ENCODE results near the gene SNAPC3.

Gene SNAPC3

DNA sequence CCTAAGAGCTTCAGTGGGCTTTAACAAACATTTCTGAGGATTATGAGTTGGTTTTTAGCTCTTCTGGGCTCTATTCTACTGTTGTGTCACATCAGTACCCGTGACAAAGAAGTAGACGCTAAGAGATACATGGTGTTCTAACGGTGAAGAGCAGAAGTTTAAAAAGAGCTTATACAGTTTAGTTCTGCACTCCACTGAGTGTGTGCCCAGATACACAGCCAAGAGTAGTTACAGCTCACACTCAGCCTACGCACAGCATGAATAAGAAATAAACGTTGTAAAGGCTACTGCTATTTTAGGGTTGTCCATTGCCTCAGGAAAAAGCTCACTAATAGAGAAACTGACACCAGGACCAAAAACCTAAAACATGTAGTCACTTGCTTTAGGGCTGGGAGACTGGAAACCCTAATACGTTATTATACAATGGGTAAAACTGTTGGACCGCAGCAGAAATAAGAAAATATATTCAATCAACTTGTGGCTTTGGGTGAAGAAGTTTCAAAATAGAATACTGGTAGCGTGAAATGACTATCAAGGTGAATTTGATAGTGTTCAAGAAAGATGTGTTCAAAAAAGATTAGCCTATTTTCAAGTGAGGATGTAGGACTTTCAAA lies 53.4 kb downstream of the SNAPC3 start:
- TF ChIP-seq, protein P1, sequence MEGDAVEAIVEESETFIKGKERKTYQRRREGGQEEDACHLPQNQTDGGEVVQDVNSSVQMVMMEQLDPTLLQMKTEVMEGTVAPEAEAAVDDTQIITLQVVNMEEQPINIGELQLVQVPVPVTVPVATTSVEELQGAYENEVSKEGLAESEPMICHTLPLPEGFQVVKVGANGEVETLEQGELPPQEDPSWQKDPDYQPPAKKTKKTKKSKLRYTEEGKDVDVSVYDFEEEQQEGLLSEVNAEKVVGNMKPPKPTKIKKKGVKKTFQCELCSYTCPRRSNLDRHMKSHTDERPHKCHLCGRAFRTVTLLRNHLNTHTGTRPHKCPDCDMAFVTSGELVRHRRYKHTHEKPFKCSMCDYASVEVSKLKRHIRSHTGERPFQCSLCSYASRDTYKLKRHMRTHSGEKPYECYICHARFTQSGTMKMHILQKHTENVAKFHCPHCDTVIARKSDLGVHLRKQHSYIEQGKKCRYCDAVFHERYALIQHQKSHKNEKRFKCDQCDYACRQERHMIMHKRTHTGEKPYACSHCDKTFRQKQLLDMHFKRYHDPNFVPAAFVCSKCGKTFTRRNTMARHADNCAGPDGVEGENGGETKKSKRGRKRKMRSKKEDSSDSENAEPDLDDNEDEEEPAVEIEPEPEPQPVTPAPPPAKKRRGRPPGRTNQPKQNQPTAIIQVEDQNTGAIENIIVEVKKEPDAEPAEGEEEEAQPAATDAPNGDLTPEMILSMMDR (IDR thresholded peaks at IDR 0.05; ENCODE audit: low read depth, low read length, missing control alignments): no peak
- in situ Hi-C loops (cut with HindIII; ENCODE audit: low sequenced_read_pairs): no loop called here
- H3K4me3 ChIP-seq (ENCODE audit: low read depth, low read length): no peak overlapping the region
- no peak for DNase-seq (ENCODE audit: low read depth)

DNA sequence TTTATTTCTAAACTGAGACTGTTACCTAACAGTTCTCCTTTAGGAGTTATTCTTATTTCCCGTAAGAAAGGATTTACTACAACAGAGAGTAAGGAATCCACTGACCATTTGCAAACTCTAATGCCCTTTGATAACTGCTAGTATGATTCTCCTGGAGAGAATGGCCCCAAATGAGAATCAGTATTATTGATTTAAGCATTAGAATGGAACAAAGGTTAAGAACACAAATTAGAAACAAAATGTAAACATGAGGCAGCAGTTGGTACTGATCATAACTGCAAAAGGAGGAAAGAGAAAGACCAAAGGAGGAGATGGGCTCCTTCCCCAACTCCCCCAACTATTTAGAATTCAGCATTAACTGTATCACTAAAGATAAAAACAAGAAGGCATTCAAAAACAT lies 57.4 kb downstream of the SNAPC3 start:
- H3K4me3 ChIP-seq (ENCODE audit: low read depth, low read length): no peak overlapping the region
- TF ChIP-seq, protein P1 (IDR thresholded peaks at IDR 0.05; ENCODE audit: low read depth, low read length, missing control alignments): no peak
- in situ Hi-C loops (cut with HindIII; ENCODE audit: low sequenced_read_pairs): no loop called here
- DNase-seq (ENCODE audit: low read depth): no peak

DNA sequence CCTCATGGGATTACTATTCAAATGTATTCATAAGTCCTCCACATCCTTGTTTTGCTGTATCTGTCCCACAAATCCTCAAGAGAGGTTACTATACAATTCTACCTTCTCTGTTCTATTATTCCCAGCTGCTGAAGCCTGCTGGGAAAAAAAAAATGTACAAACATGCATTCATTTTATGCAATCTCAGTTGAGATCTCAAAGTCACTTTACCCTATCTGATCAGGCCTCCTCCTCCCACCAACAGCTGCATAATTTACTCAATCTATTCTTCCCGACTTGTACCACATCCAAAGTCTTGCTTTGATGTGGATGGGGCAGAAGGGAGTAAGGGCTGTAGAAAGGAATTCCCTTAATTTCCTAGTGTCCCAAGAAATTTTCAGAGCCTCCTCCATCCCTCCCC lies 59.5 kb downstream of the SNAPC3 start:
- TF ChIP-seq, protein P1 (IDR thresholded peaks at IDR 0.05; ENCODE audit: low read depth, low read length, missing control alignments): no peak
- no peak for DNase-seq (ENCODE audit: low read depth)
- H3K4me3 ChIP-seq (ENCODE audit: low read depth, low read length): no peak overlapping the region
- in situ Hi-C loops (cut with HindIII; ENCODE audit: low sequenced_read_pairs): no loop called here

DNA sequence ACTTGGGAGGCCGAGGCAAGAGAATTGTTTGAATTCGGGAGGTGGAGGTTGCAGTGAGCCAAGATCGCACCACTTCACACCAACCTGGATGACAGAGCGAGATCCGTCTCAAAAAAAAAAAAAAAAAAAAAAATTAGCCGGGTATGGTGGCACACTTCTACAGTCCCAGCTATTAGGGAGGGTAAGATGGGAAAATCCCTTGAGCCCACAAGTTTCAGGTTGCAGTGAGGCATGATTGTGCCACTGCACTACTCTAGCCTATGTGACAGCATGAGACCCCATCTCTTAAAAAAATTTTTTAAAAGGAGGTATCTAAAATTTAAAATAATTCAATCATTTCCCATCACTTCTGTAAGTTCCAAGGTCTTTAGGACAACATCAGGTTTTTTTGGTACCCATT lies 62.1 kb downstream of the SNAPC3 start:
- no peak for DNase-seq (ENCODE audit: low read depth)
- H3K4me3 ChIP-seq (ENCODE audit: low read depth, low read length): no peak overlapping the region
- in situ Hi-C loops (cut with HindIII; ENCODE audit: low sequenced_read_pairs): no loop called here

DNA sequence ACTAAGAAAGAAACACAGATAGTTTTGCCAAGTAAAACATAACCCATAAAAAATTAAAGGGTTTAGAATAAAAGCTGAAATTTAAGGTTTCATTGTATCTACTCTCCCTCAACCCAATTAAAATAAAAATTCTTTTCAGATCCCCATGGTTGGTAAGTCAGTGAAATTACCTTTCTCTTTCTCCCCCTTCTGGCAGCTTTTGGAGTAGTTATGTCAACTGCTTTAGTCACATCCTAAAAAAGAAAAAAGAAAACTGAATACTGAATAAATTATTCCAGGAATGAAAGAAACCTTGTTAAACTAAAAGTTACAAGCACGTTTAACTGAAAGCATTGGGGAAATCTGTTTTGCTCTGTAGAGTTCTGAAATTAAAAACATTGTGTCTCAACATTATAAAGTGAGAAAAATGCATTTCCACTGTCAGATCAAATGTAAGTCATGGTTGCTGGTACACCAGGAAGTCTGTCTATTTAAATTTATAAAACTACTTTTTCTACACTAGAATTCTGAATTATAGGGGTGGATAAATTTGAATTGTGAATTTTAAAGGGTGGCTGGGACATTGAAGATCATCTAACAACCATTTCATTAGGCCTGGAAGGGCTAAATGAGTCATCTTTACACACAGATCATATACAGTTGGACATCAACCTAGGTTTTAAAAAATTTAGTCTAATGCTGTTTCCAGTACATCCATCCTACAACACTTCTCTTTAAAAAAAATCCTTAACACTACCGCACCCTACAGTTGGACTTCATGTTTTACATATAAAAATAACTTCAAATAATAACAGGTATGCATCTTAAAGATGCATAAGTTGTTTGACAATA lies 63.4 kb downstream of the SNAPC3 start:
- DNase-seq (ENCODE audit: low read depth): no peak
- no peak overlapping the region for H3K4me3 ChIP-seq (ENCODE audit: low read depth, low read length)
- TF ChIP-seq, protein P1 (IDR thresholded peaks at IDR 0.05; ENCODE audit: low read depth, low read length, missing control alignments): peak; percentile 52
- in situ Hi-C loops (cut with HindIII; ENCODE audit: low sequenced_read_pairs): no loop called here

More for the DNA sequence above, 62.1 kb downstream of the SNAPC3 start:
- TF ChIP-seq, protein P1 (IDR thresholded peaks at IDR 0.05; ENCODE audit: low read depth, low read length, missing control alignments): no peak

DNA sequence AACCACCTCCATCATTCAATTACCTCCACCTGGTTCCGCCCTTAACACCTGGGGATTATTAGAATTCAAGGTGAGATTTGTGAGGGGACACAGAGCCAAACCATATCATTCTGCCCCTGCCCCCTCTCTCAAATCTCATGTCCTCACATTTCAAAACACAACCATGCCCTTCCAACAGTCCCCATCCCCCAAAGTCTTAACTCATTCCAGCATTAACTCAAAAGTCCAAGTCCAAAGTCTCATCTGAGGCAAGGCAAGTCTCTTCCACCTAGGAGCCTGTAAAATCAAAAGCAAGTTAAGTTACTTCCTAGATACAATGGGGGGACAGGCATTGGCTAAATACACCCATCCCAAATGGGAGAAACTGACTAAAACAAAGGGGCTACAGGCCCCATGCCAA lies 69.3 kb downstream of the SNAPC3 start:
- no peak for DNase-seq (ENCODE audit: low read depth)
- H3K4me3 ChIP-seq (ENCODE audit: low read depth, low read length): no peak overlapping the region
- TF ChIP-seq, protein P1 (IDR thresholded peaks at IDR 0.05; ENCODE audit: low read depth, low read length, missing control alignments): no peak
- in situ Hi-C loops (cut with HindIII; ENCODE audit: low sequenced_read_pairs): no loop called here

All from astrocyte of the cerebellum (primary cell).